HG02981 (cell line): ENCODE results near the gene HIGD1C.
"Not testable (repeated sequence)": the region's sequence is repeated elsewhere in the genome, so short reads cannot be mapped to it uniquely, and the experiment has no call there.

Experiments
- ATAC-seq: cut with Tn5 transposase; IDR thresholded peaks from one replicate; pipeline ENCODE4 v1.9.1; 2021; ENCODE audit warnings: mild to moderate bottlenecking, moderate library complexity; ENCODE audit not compliant: unreplicated experiment

Gene HIGD1C

DNA sequence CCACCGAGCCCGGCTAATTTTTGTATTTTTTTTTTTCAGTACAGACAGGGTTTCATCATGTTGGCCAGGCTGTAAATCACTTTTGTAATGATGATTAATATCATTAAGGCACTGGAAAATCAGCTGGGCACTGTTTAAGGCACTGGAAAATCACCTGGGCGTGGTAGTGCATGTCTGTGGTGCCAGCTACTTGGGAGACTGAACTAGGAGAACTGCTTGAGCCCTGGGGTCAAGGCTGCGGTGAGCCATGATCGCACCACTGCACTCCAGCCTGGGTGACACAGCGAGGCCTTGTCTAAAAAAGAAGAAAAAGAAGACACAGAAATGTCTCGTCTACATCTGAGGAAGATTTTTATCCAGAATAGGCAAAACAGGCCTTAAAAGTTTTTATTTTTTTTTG, 61.1 kb downstream of the HIGD1C start:
- ATAC-seq = no peak

DNA sequence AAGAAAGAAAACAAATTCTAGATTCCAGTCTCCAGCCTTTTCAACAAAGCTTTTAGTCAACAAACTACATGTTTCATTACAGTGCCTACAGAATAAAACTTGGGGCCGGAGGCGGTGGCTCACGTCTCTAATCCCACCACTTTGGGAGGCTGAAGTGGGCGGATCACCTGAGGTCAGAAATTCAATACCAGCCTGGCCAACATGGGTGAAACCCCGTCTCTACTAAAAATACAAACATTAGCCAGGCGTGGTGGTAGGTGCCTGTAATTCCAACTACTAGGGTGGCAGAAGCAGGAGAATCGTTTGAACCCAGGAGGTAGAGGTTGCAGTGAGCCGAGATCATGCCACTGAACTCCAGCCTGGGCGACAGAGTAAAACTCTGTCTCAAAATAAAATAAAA, 62.1 kb downstream of the HIGD1C start:
- not testable (repeated sequence) for ATAC-seq

DNA sequence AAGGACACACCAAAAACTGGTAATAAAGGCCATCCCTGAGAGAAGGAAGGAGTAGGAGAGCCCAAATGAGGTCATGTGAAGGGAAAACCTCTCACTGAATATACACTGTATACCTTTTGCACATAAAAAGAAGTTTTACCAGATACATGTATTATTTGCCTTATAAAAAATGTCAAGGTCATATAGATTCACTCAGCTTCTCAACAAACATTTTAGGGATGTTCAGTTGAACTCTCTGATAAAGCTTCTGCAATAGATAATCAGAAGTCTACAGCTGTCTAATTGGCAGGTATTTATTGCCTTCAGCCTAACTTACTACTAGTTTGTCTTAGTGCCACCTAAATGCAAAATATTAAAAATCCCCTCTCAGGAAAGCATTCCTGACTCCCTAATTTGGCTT, 65.1 kb downstream of the HIGD1C start:
- no peak for ATAC-seq

DNA sequence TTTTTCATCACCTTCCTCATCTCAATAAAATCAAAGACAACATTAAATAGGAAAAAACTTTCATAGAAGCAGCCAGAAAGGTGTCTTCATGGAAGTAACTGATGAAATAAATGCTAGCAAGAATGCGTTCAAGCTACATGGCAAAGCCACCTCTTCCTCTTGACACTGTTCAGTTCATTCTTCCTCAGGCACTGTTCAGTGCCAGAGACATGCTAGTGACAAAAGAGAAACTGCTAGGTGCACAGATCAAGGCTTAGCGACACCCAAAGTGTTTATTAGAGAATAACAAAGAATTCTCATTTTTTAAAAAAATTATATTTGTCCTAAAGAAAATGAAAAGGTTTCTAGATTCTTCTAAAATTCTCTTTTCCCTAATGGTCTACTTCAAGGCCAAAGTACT, 66.6 kb downstream of the HIGD1C start:
- no peak for ATAC-seq

DNA sequence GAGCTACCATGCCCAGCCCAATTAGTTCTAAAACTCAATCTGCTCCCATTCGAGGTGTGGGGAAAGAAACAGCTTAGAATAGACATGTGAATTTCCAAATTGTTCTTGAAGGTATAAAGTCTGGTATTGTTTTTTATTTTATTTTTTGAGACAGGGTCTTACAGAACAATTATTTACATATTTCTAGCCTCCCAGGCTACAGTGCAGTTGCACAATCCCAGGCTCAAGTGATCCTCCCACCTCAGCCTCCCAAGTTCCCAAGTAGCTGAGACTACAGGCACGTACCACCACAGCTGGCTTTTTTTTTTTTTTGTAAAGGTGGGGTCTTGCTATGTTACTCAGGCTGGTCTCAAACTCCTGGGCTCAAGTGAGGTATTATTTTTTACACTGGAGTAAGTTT, 67.6 kb downstream of the HIGD1C start:
- ATAC-seq = no peak
